H7 (cell line): Measurements from ENCODE around the gene PHACTR2. TPM values are rescaled to one million over a fixed set of nuclear protein-coding genes. Genes with fewer than 3 reads are reported as not detected.
"Not testable (repeated sequence)": the region's sequence is repeated elsewhere in the genome, so short reads cannot be mapped to it uniquely, and the experiment has no call there.

Experiments used
- DNase-seq: peaks from one replicate; pipeline ENCODE4 v3.0.0; 2012
- H3K27me3 ChIP-seq: 2 replicates; pipeline ENCODE4 v1.6.0; 2011; ENCODE audit warnings: mild to moderate bottlenecking, low read length; ENCODE audit not compliant: control insufficient read depth, insufficient read depth
- H3K36me3 ChIP-seq: replicated peaks from 2 replicates; pipeline ENCODE4 v1.5.1; 2011; ENCODE audit warnings: low read length; ENCODE audit not compliant: control insufficient read depth, insufficient read depth
- H3K4me3 ChIP-seq: 2 replicates; pipeline ENCODE4 v1.5.1; 2011; ENCODE audit warnings: low read depth, mild to moderate bottlenecking, control low read depth, low read length, moderate library complexity; ENCODE audit not compliant: insufficient read depth
- total RNA-seq: library from RNA; depleted of rRNA; stranded (reverse); fragments of >200 nt; shearing (Covaris generic); gene quantifications from 2 replicates; pipeline ENCODE4 v1.2.3, GENCODE V29; 2014

The PHACTR2 gene
- total RNA-seq, 1 experiment from 2014 or later: 35.1 TPM

DNA sequence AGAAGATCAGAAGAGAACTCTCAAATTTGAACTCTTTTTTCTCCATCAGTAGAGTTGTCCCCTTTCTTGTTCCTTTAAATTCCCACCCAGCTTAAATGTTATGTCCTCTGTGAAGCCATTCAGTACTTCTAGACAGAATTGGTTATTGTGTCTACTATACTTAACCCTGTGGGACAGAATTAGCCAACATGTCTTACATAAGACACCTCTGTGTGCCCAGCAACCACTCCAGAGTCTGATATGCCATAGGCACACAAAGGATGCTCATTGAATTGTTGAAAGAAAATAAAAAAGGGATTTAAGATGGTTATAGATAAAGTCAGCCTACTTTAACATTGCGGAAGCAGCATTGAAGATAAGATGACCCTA lies 88.4 kb downstream of the PHACTR2 start:
- Histone ChIP-seq H3K36me3 (peaks cover 7% of the 10 kb centered on the region; the same call in 1 of the 2 replicates), H3K4me3 (no peak overlapping the region), H3K27me3 (no peaks in the 10 kb centered on the region)
- DNase-seq: no peak

DNA sequence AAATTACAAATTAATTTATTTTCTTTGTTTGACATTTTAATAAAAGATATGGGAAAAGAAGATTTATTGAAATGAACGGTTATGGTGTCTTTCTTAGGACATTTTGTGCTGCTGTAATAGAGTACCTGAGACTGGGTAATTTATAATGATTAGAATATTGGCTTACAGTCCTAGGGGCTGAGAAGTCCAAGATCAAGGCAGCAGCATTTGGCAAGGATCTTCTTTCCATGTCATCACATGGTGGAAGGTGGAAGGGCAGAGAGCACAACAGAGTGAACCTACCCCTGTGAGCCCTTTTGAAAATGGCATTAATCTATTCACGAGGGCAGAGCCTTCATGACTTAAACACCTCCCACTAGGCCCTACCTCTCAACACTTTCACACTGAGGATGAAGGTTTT lies 89.7 kb downstream of the PHACTR2 start:
- no peak for DNase-seq
- H3K27me3 ChIP-seq: no peaks in the 10 kb centered on the region
- peaks cover 8% of the 10 kb centered on the region; the same call in 1 of the 2 replicates for H3K36me3 ChIP-seq
- no peak overlapping the region for H3K4me3 ChIP-seq

GRCh38 chr6:143772116-143773086 lies 94.6 kb downstream of the PHACTR2 start:
- no peaks in the 10 kb centered on the region for H3K27me3 ChIP-seq
- peaks cover 6% of the 10 kb centered on the region for H3K36me3 ChIP-seq
- H3K4me3 ChIP-seq: no peak overlapping the region
- DNase-seq: no peak

GRCh38 chr6:143773506-143774150 lies 95.9 kb downstream of the PHACTR2 start:
- no peak overlapping the region for H3K4me3 ChIP-seq
- no peak for DNase-seq
- peaks cover 6% of the 10 kb centered on the region for H3K36me3 ChIP-seq
- no peaks in the 10 kb centered on the region for H3K27me3 ChIP-seq

DNA sequence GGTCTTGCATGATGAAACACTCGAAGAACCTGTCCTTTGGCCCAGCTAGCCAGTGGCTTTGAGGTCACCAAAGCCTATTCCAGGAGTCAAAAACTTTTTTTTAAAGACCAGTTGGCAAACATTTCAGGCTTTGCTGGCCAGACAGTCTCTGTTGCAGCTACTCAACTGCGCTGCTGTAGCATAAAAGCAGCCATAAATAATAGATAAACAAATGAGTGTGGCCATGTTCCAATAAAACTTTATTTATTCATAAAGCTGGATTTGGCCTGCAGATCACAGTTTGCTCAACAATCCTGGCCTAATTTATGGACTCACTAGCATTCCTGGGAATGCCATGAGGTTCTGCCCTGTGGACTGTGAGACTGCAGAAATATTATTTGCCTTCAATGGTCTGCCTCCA lies 96.6 kb downstream of the PHACTR2 start:
- peaks cover 6% of the 10 kb centered on the region for H3K36me3 ChIP-seq
- no peaks in the 10 kb centered on the region for H3K27me3 ChIP-seq
- no peak for DNase-seq
- no peak overlapping the region for H3K4me3 ChIP-seq

DNA sequence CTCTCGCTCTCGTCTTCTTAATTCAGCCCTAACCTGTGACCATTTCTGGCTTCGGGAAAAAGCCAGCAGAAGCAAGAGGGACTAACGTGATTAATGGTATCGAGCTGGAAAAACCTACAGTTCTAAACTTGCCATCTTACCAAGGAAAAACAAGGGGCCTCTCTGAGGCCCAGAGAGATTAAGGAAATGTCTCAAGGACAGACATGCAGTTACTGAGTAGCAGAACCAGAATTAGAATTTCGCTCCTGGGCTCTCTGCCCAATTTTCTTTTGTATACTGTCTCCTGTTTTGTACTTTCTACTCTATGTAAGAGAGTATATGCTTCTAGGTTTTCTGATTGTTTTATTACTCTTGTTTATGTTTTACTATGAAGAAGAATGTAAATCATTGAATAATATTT lies 97.6 kb downstream of the PHACTR2 start:
- Histone ChIP-seq H3K27me3 (no peaks in the 10 kb centered on the region), H3K36me3 (peaks cover 6% of the 10 kb centered on the region), H3K4me3 (no peak overlapping the region)
- DNase-seq: no peak

- no peak overlapping the region for H3K4me3 ChIP-seq
- peaks cover 5% of the 10 kb centered on the region for H3K36me3 ChIP-seq
- DNase-seq: no peak
- H3K27me3 ChIP-seq: no peaks in the 10 kb centered on the region
These were observed 101.2 kb downstream of the PHACTR2 start for GRCh38 chr6:143778926-143779325.

DNA sequence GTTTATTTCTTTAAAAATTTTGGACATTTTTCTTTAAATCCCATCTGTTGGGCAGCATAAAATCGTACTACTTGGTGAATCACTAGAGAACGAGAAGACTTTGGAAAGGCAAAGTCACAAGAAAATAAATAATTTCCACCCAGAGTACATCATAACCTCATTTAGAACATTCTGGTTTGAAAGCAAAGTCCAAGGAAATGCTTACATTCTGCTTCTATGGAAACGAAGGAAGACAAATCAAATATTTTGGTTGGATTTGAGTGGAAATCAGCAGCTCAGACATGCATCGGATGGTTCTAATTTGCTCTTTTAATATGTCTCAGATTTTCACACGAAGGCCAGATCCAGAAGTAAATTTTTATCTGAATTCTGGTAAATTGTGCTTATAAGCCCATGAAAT lies 104.7 kb downstream of the PHACTR2 start:
- no peak for DNase-seq
- Histone ChIP-seq H3K4me3 (no peak overlapping the region), H3K36me3 (peaks cover 4% of the 10 kb centered on the region), H3K27me3 (no peaks in the 10 kb centered on the region)

DNA sequence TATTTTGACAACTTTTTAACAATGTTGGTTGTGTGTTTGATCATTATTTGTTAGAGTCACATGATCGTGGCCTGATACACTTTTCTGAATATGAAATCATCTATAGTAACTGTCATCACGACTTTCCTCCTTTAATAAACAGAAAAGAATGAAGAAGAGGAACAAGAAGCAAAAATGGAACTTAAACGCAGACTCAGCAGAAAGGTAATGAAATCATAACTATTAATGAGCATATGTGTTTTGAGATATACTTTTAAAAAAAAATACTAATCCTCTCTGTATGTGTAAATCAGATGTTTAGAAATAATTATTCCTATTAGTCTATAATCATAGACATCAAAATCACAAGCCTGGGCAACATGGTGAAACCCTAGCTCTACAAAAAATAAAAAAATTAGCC lies 105.3 kb downstream of the PHACTR2 start:
- H3K36me3 ChIP-seq: peaks cover 4% of the 10 kb centered on the region
- no peak overlapping the region for H3K4me3 ChIP-seq
- DNase-seq: no peak
- H3K27me3 ChIP-seq: no peaks in the 10 kb centered on the region

- DNase-seq: no peak
- Histone ChIP-seq H3K4me3 (no peak overlapping the region), H3K27me3 (no peaks in the 10 kb centered on the region), H3K36me3 (peaks cover 9% of the 10 kb centered on the region)
These were observed 106.6 kb downstream of the PHACTR2 start for GRCh38 chr6:143784316-143784715.

DNA sequence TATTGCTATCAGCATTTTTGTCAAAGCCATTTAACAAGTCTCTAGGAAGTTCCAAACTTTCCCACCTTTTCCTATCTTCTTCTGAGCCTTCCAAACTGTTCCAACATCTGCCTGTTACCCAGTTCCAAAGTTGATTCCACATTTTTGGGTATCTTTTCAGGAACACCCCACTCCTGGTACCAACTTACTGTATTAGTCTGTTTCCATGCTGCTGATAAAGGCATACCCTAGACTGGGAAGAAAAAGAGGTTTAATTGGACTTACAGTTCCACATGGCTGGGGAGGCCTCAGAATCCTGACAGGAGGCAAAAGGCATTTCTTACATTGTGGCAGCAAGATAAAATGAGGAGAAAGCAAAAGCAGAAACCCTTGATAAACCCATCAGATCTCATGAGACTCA lies 108.6 kb downstream of the PHACTR2 start:
- peaks cover 12% of the 10 kb centered on the region for H3K36me3 ChIP-seq
- not testable (repeated sequence) for H3K27me3 ChIP-seq, DNase-seq, H3K4me3 ChIP-seq

DNA sequence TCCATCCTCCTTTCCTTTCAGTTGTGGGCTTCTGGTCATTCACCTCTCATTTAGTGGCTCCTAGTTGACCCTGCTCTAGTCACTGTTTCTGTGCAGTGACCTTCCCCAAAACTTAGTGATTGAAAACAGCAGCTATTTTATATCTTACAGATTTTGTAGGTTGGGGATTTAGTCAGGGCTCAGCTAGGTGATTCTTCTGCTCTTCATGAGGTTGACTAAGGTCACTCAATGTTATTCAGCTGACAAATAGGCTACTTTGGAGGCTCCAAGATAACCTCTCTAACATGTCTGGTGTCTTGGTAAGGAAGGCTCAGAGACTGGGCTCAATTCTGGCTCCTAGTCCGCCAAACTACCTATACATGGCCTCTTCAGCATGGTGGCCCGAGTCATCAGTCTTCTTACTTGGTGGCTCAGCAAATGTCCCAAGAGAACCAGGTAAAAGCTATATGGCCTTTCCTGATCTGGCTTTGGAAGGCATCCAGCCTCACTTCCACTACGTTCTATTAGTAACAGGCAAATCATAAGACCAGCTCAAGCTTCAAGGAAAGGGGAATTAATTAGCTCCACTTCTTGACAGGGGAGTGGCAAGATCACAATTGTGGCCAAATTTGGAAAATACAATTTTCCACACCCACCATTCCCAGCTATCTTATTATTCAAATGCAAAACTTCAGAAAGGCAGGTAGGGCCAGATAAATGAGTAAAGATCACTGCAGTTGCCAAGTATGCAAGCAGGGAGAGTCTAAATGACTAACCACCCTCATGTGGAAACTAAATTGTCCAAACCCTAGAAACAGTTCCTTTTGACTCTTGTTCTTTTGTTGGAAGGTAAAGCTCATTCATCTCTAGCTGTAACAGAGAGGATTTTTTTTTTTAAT lies 114.9 kb downstream of the PHACTR2 start:
- no peaks in the 10 kb centered on the region for H3K27me3 ChIP-seq
- H3K36me3 ChIP-seq: peaks cover 8% of the 10 kb centered on the region
- H3K4me3 ChIP-seq: no peak overlapping the region
- DNase-seq: no peak

DNA sequence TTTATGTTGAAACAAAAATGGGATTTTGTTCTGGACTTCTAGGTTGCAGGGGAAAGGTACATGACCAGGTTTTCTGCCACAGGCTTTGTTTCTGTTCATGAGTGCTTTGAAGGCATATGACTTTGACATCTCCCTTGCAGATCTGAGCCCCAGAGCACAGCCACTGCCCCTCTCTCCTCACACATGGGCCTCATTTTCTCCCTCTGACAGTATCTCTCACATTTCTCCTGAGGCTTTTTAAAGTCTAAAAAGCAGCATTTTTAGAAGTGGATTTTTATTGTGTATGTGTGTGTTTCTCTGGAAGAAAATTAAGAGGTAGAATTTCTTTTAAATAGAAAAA lies 115.5 kb downstream of the PHACTR2 start:
- no peak for DNase-seq
- H3K36me3 ChIP-seq: peaks cover 8% of the 10 kb centered on the region
- H3K27me3 ChIP-seq: no peaks in the 10 kb centered on the region
- no peak overlapping the region for H3K4me3 ChIP-seq

- DNase-seq, H3K36me3 ChIP-seq, H3K4me3 ChIP-seq, H3K27me3 ChIP-seq: not testable (repeated sequence)
These were observed 118.8 kb downstream of the PHACTR2 start for GRCh38 chr6:143796551-143796950.
